Measurements from ENCODE around the gene LRRC3C.
A peak's percentile ranks its signal among the peaks of the same experiment; 100 is the strongest.

The LRRC3C gene

GRCh38 chr17:39923836-39924690 lies 3.5 kb upstream of the LRRC3C start:
- no peak for DNase-seq

GRCh38 chr17:39924691-39925055 lies 2.9 kb upstream of the LRRC3C start:
- no peak for DNase-seq

DNA sequence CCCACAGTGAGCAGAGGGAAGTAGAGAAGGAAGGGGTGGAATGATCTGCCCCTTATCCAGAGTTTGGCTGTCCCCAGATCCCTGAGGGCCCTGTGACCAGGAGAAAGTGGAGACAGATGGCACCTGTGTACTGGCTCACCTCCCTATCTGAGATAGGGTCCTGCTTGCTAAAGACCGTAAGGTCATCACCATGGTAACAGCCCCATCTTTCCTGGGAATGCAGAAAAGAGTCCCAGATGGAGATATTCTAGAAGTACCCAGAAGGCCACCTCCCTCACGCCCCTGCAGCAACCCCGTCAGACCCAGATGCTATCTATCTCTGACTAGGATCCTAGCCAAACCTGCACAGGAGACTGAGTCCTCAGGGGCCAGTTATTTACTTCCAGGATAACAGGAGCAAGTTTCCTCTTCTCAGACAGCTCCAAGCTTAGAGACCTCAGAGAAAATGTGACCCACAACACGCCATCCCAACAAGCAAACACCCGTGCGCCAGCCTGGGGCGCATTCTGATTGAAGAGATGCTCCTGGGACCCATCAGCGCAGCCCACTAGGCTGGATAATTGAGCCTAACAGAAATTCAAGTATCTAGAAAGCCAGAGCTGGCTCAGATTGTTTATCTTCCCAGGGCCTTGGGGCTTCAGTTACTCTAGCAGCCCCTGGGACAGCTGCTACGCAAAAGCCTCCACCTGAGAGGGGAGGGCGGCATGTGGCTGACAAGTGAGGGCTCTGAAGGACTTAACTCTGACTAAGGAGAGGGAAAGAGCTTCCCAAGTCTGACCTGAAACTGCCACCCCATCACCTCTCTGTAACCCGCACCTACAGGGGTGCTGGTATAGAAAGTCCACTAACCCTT lies 2.0 kb upstream of the LRRC3C start:
- no peak for DNase-seq

DNA sequence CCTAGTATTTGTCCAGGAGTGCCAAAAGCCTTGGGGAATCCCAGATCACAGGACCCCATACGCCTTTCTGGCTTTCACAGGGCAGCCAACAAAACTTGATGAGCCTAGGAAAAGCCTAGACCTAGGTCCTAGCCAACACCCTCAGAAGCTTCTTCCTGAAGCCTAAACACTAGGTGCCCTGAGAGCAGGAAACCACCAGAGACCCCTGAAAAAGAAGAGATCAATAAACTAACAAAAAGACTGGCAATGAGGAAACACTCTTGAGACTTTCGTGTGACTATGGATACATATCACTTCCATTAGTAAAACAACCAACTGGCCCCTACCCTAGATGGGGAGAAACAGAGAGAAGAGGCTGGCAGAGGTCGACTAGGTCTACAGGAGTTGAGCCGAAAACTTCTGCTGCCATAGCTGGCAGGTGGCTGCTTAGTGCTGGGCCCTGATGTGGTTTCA lies 1.4 kb upstream of the LRRC3C start:
- DNase-seq: no peak

DNA sequence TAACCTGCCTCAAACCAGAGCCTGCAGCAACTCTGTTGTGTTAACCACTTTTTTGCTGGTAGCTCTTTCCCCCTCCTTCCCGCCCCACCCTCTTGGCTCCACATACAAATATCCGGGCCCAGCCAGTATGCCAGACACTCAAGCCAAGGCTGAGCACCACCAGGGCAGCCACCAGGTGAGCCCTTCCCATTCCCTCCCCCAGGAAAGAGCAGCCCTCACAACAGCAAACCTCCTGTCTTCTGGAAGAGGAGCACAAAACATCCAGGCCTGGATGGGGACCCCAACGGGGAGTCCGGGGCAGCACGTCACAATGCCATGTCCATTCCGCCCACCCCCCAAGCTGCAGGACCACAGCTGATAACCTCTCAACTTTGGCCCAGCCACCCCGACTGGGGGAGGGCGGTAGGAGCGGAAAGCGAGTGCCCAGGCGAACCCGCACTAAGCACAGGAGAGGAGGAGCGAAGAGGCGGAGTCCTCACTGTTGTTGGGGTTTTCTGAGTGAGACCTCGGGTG lies 888 bp upstream of the LRRC3C start:
- peak in 6 of 56 donors; percentile 28 to 56 (median 44) for DNase-seq

DNA sequence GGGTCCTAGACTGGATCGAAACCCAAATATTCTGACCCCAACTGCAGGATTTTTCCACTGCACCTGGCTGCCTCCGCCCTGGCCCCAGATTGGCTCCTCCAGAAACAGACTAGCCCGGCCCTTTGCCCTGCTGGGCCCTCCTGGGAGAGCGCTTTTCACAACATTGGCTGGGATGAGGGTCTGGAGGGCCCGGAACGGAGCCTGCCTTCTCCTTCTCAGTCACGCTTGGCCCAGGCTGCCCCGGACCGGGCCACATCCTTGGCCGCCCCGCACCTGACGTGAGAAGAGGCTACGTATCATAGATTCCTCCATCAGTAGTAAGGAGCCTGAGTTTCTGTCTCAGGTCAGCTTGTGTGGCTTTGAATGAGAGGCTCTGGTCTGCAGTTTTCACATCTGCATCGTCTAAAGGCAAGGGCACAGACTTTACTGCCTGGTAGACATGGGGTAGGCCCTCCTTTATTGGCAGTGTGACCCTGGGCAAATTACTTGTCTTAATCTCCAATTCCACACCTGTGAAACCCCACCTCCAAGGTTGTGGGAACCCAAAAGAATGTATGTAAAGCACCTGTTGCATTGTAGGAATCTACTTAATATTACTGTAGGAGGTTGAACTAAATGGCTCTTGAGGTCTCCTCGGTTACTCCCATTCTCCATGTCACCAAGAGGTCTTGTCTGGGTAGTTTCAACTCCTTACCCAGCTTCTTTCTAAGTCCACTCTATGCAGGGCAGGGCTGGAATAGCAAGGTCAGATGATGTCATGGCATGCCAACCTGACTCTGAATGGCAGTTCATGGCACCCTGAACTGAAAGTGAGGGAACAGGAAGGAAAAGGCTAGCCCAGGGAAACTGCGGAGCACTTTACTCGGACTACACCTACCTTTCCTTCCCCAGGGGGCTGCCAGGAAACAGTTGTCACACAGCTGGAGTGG lies 661 bp downstream of the LRRC3C start:
- DNase-seq: peak in 14 of 56 donors; percentile 33 to 69 (median 48)

DNA sequence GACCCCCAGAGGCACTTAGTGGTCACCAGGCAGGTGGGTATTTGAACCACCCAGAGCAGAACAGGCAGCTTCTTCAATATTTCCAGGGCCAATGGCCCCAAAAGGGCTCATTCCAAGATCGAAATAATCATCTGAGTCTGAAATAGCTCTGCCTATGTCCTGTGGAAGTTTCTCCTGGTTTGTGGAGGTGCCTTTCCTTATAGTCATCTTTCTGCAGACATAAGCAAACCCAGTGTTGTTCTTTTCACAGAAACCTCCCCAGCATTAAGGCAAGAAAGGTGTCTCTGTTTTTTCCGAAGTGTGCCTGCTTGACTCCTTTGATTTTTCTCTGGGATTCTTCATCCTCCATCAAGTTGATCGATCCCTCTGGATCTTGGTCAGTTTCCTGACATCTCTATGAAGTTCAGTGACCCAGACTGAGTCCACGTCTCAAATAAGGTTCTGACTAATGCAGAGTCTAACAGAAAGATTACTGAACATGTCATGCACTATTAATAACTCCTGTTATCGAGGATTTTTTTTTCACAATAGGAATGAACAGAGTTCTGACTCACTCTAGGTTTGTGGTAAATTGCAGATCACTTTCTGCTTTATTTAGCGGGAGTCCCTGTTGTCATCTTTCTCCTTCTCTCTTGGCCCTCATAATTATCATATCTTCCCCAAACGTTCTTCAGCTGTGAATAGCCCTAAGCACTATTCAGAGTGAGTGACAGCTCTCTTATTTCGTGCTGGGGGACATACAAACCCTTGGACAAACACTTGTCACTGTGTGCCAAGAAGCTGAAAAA lies 1.5 kb downstream of the LRRC3C start:
- no peak for DNase-seq

- DNase-seq: no peak
Observed at GRCh38 chr17:39929646-39930407, 2.3 kb downstream of the LRRC3C start.

DNA sequence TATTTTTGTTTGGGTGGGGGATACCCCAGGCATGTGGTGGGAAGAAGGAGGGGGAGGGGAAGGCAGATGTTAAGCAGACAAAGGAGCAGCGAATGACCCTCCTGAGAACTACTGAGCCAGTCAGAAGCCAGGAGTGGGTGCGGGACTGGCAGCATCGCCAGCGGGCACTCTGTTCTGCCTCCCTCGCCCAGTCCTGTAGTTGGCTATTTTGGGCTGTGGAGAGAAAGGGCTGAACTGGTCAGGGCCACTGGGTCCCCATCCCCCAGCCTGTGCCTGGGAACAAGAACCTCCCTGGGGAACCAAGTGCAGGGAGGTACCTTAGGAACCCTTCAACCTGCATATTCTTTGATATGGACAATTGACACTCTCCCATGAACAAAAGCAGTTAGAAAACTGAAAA lies 6.4 kb downstream of the LRRC3C start:
- peak in 1 of 56 donors; percentile 10 for DNase-seq

- DNase-seq: no peak
Observed at GRCh38 chr17:39934324-39934723, 6.8 kb downstream of the LRRC3C start.

GRCh38 chr17:39935909-39936308 lies 8.4 kb downstream of the LRRC3C start:
- no peak for DNase-seq

- no peak for DNase-seq
Observed at GRCh38 chr17:39937447-39937846, 9.9 kb downstream of the LRRC3C start.

- no peak for DNase-seq
Observed at GRCh38 chr17:39938140-39938869, 10.8 kb downstream of the LRRC3C start.

DNA sequence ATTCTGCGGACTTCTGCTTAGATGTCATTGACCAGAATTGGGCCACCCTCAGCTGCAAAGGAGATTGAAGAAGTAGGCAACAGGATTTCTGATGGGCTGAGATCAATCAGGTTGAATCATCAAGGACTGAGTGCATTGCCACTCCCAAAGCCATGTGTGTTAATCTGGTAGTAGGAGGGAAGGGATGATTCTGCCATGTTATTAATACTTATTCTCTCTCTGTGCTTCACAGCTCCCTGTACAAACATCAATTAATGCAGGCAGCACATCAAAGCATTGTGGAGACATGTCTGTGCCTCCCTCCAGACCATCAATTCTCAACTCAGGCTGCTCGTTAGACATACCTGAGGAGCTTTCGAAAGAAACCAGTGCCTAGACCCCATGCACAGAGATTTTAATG lies 11.6 kb downstream of the LRRC3C start:
- peak in 2 of 56 donors; percentile 8 to 9 for DNase-seq

GRCh38 chr17:39939588-39940419 lies 12.3 kb downstream of the LRRC3C start:
- peak in 2 of 56 donors; percentile 9 to 10 for DNase-seq

- no peak for DNase-seq
Observed at GRCh38 chr17:39943702-39944392, 16.3 kb downstream of the LRRC3C start.

DNA sequence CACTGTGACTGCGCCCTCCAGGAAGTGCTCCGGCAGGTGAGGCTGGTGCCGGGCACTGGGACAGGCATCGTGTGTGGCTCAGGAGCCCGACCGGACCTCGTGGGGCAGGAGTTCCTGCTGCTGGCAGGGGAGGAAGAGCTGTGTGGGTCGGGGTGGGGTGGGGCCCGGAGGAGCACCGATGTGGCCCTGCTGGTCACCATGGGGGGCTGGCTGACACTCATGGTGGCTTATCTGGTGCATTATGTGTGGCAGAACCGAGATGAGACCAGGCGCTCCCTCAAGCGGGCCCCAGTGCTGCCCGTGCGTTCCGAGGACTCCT lies 16.8 kb downstream of the LRRC3C start:
- DNase-seq: no peak
